Left colon (tissue), 2 donors: Measurements from ENCODE around the gene ATF6B. TPM values are rescaled to one million over a fixed set of nuclear protein-coding genes. Genes with fewer than 3 reads are reported as not detected.

Experiments used
- ATAC-seq: fragments of 200-7000 bp; cut with Tn5 transposase; one replicate; pipeline ENCODE4 v1.9.1; 2020; ENCODE audit warnings: mild to moderate bottlenecking, moderate library complexity
- DNase-seq, 2 donors: peaks; one replicate each; pipeline ENCODE4 v3.0.0-alpha.2; 2020
- intact Hi-C, 2 donors: fragments of 100-400 bp; cut with DNase I in 1 of 2; cut with micrococcal nuclease in 1 of 2; formaldehyde crosslinking; loops; one replicate each; pipeline versions ENCODE4 v1.11.2 to v1.14.0; 2022; cut with DNase I, micrococcal nuclease
- long read RNA-seq: library from polyadenylated mRNA; unstranded; transcript quantifications from one replicate; pipeline ENCODE4 v2.0.0, GENCODE V29; 2021
- total RNA-seq, 2 donors: library from RNA; stranded (reverse); fragmentation: NEBNext Ultra II Directional; extraction: Animal tissue kit (Norgen Biotek cat#: 25700); gene quantifications; one replicate each; pipeline ENCODE4 v1.2.1, GENCODE V29; 2021
- donor health status: DM: no; HTN: no; CAD: no.
- donor health status: DM: yes; HTN: yes; CAD: no.

The ATF6B gene
- 100 to 1,000 TPM in 1 of 2 donors, 10 to 100 TPM in 1; 83.7 to 111 TPM for total RNA-seq
- long read RNA-seq, transcript ATF6B-216 (8 exons, 1,176 nt): major isoform, 5 of 22 reads
- long read RNA-seq, partial matches to known transcripts: 7 of 22 reads
- long read RNA-seq, other reads (novel, unspliced or antisense): 5 of 22 reads

DNA sequence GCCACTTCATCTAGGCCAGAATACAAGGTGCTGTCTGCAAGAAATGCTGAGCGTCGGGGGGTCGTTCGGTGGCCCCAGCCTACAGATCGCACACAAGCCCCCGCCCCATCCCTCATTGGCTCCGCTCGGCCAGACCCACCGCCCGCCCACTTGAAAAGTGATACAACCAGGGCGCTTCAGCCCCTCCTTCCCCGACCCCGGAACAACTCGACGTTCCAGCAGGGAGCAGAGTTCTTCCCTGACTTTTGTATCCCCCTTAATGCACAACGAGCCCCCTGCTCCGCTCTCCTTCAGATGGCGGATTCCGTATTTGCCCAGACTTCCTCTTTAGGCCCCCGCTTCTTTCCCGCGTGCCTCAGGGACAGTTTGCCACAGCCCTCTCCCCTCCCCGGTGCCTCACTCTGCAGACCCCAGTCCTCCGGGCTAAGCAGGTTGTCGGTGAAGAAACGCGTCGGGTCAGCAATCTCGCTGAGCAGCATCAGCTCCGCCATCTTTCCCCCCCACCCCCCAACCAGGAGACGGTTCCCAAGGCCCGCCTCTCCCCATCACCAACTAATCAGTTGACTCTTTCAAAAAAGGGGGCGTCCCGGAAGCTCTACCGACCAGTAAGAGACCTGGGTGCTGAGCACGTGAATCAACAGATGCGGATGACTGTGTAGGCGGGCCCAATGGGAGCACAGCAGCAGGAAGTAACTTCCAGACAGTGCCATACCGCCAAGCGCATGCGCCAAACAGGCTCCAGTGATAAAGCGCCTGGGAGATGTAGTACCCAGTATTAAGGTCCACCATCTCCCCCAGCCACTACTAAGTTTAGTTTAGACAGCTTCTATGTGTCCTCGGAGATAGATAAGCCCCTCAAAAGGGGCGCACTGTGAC lies at the start of gene ATF6B:
Gene ATF6B, minus strand, starts transcription at position 530 of the 876 bp plus-strand sequence. Its CDS starts 39 bp downstream, at position 491.
- ATAC-seq (peak; percentile 87), DNase-seq (peak; percentile 97 to 100)
- intact Hi-C loops: no loop called here

DNA sequence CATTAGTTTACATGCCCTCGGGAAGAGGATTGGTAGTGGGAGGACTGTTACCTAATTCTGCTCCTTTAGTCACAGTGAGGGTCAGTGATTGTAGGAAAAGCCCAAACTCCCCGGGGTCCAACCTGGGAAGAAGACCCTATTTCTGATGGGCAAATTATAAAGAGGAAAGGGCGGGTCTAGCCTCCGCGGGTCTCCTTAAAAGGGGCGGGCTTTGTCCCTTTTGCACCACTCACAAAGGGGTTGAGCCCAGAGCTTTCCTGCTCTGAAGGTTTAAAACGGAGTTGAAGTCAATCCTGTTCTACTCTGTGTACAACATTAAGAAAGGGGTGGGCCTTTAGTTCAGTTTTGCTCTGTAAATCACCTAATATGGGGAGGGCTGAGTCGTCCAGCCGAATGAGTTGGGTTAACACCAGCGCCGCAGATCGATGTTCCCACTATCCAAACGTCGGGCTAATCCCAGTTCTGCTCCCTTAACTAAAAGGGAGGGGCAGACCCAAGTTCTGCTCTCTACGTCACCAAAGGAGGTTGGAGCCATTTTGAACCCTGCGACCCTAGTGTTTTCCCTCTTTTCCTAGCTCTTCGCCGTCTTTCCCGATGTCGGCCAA lies 49.2 kb upstream of the ATF6B start:
- peak in 1 of 2 donors; percentile 43 for DNase-seq
- intact Hi-C loops: no loop called here
- ATAC-seq: peak; percentile 4

- ATAC-seq (no peak), DNase-seq (no peak)
- intact Hi-C loops: no loop called here
Observed at GRCh38 chr6:32176476-32177182, 48.6 kb upstream of the ATF6B start.

DNA sequence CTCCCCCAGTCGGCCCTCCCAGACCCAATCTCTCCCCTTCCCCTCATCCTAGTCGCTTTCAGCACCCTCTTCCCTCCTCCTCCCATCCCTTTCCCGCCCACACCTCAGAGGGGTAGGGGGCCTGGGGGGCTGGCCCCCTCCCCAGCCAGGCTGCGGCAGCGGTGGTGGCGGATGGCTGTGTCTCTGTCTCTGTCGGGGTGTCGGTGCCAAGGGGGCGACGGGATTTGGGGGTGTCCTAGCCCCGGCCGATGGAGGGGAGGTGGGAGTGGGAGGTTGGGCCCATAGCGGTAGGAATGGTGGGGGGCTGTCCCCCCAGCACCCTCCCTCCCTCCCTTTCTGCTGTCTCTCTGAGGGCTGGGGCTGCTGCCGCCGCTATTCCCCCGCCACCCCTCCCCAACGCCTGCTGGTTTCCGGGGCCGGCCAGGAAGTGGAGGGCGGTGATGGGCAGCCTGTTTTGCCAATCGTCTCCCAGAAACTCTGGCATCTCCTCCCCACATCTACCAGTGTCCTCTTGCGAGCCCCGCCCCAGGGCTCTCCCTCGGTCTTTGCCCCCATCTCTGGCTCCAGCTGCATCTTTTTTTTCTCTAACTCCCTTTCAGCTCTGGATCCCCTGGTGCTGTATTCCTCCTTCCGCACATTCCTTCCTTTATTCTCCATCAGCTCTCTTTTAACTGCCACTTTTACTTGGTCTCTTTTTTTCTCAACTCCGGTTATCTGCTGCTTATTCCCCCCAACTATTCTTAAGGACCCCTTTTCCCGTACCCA lies 47.8 kb upstream of the ATF6B start, which contains the start of gene AGPAT1:
Gene AGPAT1, minus strand, starts transcription at position 374 of the 765 bp plus-strand sequence. CDS start 4,588 bp downstream, outside the sequence.
- intact Hi-C loops: no loop called here
- DNase-seq: peak; percentile 98 to 99
- peak; percentile 68 for ATAC-seq

- intact Hi-C loops: no loop called here
- DNase-seq (peak in 1 of 2 donors; percentile 30), ATAC-seq (no peak)
Observed at GRCh38 chr6:32175322-32175710, 47.3 kb upstream of the ATF6B start.

GRCh38 chr6:32174416-32174815 lies 46.4 kb upstream of the ATF6B start:
- no peak for ATAC-seq
- DNase-seq: no peak
- intact Hi-C loops: no loop called here

DNA sequence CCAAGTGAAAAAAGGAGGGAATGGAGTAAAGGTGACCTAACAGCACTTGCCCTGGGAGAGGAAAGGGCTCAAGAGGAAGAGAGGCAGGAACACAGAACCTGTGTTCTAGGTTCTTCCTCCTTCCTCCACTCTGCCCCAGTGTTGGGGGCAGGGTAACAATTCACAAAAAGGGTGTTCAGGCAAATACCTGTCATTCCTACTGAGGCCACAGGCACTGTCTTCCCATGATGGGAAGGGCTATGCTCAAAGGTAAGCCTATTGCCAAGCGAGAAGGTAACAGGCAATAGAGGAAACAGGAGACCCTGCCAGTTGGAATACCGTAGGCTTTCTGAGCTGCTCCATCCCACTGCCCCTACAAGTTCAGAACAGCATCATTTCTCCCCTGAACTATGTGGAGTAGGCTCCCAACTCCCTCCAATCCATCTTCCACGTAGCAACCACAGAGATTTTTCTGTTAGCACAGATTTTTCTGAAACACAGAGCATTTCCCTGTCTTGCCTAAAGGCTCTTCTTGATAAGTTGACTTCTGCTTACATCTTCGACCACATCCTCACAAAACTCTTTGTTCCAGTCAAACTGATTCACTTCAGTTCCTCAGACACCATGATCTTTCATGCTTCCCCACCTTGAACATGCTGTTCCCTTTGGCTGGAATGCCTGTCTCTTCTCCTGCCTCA lies 45.1 kb upstream of the ATF6B start:
- ATAC-seq (no peak), DNase-seq (no peak)
- intact Hi-C loops: no loop called here

- intact Hi-C loops: no loop called here
- DNase-seq: no peak
- no peak for ATAC-seq
Observed at GRCh38 chr6:32171234-32171633, 43.2 kb upstream of the ATF6B start.

DNA sequence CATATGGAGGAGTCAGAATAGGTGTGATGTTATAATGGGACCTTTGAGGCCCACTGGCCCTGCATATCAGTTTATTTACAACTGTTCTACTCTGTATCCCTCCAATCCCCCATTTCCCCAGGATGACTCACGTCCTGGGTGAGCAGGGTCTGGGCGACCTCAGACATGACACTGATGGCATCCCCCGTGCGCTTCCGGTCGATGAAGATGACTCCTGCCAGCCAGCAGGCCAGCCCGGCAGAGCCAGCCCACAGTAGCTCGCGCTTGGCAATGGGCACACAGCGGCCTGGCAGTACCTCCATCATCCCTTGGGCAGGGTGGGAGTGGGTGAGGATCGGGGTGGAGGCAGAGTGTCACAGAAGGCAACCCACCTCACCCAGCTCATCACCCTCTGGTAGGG lies 42.2 kb upstream of the ATF6B start:
- no peak for ATAC-seq
- DNase-seq: no peak
- intact Hi-C loops: no loop called here

DNA sequence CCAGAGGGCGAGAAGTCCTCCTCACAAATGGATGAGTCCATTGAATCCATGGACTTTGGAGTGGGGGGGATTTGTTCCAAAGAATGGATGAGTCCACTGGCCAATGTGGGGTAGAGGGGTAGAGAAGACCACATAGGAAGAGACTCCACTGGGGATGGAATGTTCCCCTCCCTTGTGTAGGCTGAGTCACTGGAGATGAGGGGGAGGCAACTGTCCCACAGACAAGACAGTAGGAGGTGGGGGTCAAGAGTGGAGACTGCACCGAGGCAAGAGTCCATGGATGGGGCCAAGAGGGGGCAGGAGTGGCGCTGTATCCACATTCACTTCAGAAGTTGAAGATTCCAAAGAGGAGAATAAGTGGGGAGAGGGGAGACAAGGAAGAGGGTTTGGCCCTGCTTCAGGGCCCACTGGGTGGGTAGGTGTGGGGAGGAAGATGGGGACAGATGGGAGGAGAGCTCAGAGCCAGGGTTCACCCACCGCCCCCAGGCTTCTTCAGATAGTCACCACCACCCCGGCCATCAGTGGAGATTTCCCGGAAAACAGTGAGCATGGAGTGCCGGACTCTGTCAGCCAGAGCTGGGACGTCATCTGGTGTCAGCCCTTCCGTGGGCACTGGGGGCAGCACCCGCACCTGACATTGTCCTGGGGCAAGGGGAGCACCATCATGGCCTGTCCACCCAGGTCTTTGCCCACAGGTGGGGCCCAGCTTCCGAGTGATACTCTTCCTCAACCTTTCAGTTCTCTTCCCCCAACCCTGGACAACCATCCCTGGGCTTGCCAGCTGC lies 41.0 kb upstream of the ATF6B start:
- no peak for DNase-seq
- peak; percentile 10 for ATAC-seq
- intact Hi-C loops: no loop called here

DNA sequence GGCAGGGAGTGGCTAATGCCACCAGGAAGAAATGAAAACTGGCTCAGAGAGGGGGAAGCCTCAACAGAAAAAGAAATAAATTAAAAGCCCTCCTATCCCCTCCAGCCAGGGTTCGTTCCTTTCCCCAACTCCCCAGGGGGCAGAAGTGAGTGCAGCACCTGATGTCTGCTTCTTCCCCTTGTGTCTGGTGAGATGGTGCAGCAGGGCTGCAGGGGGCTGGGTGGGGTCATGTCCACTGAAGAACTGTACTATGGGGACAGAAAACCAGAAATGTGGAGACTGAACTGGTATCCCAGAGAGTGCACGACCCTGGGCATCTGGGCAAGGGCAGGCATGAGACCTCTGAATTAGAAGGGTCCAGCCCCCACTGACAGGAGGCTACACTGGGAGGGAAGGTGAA lies 40.3 kb upstream of the ATF6B start:
- DNase-seq: no peak
- ATAC-seq: peak; percentile 3
- intact Hi-C loops: no loop called here

GRCh38 chr6:32167761-32168262 lies 39.8 kb upstream of the ATF6B start:
- DNase-seq (no peak), ATAC-seq (no peak)
- intact Hi-C loops: no loop called here

DNA sequence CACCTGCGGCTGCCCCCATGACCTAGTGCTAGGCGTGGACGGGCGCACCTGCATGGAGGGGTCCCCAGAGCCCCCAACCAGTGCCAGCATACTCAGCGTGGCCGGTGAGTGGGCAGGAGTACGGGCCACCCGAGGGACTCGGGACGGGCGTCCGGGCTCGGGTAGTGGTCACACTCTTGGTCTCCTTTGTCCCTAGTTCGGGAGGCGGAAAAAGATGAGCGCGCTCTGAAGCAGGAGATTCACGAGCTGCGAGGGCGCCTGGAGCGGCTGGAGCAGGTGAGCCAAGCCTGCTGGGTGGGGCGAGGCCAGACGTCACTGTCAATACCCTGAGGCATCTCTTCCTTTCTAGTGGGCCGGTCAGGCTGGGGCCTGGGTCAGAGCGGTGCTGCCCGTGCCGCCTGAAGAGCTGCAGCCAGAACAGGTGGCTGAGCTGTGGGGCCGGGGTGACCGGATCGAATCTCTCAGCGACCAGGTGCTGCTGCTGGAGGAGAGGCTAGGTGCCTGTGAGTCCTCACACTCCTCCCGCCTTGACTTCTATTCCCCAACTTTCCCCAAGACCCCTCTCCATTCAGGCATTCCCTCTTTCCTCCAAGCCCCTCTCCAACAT lies 39.2 kb upstream of the ATF6B start:
- intact Hi-C loops: no loop called here
- no peak for DNase-seq
- peak; percentile 11 for ATAC-seq

GRCh38 chr6:32166411-32167061 lies 38.5 kb upstream of the ATF6B start:
- intact Hi-C loops: no loop called here
- ATAC-seq: no peak
- peak in 1 of 2 donors; percentile 8 for DNase-seq

DNA sequence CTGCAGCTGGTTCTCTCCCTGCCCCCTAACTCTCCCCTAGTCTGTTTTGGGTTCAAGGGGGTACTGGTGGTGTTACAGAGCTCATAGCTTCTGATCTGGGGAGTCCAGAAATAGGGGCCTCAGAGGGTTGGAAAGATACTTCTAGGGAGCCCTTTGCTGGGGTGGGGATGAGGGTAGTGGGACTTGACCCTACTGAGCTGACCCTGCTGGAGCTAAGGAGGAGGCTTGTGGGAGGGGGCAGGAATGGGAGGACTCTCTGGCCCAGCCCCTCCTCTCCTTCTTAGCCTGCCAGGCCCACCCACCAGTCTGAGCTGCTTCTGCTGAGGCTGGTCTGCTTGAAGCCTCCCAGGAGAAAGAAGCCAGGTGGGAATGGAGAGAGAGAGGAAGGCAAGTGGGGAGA lies 36.2 kb upstream of the ATF6B start, which contains the start of gene EGFL8:
Gene EGFL8, plus strand, starts transcription at position 301 of the 400 bp plus-strand sequence. CDS start 1,571 bp downstream, outside the sequence.
- ATAC-seq (no peak), DNase-seq (no peak)
- intact Hi-C loops: no loop called here
